HG03045 (cell line): Measurements from ENCODE around the gene ILF2.
"Not testable (repeated sequence)": the region's sequence is repeated elsewhere in the genome, so short reads cannot be mapped to it uniquely, and the experiment has no call there.

ENCODE experiments used
- ATAC-seq: cut with Tn5 transposase; IDR thresholded peaks from one replicate; pipeline ENCODE4 v1.9.1; 2021; ENCODE audit warnings: mild to moderate bottlenecking, moderate library complexity; ENCODE audit not compliant: unreplicated experiment

Gene ILF2

DNA sequence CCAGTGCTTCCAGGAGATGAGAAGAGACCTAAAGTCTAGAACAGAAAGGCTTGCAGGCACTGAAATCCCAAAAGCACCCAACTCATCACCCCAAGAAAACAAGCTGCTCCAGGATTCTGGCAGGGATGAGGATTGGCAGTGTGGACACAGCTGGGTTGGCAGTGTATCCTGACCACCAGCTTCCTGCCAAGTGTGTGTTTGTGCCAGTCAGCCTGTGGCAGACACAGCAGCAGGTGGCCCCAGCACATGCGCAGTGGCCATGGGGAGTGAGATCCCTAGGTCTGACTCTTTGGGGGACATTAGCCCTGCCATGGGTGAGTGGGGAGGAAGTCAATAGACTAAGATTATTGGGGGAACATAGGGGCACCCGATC, 20.9 kb downstream of the ILF2 start:
- ATAC-seq = no peak

GRCh38 chr1:153649137-153649862, 21.5 kb downstream of the ILF2 start:
- no peak for ATAC-seq

DNA sequence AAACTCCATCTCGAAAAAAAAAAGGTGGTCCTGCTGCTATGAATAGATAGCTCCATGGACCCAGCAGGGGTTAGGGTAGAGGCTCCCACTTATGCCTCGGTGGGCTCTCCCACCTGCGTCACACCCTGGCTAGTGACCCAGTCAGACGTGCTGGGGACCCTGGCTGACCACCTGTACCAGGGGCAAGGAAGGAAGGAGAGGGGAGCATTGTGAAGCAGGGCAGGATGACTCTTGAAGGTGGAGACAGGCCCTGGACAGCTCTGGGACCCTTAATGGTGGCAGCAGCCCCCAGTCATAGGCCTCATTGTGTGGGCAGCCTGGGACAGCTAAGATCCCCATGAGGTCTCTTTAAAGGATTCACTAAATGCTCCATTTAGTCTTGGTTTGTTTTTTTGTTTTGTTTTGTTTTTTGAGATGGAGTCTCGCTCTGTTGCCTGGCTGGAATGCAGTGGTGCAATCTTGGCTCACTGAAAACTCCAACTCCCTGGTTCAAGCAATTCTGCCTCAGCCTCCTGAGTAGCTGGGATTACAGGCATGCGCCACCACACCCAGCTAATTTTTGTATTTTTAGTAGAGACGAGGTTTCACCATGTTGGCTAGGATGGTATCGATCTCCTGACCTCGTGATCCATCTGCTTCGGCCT, 22.7 kb downstream of the ILF2 start:
- no peak for ATAC-seq

GRCh38 chr1:153647346-153647714, 23.5 kb downstream of the ILF2 start:
- ATAC-seq = no peak

- no peak for ATAC-seq
These were observed 24.0 kb downstream of the ILF2 start for GRCh38 chr1:153646672-153647345.

- ATAC-seq = no peak
These were observed 27.0 kb downstream of the ILF2 start for GRCh38 chr1:153643816-153644215.

DNA sequence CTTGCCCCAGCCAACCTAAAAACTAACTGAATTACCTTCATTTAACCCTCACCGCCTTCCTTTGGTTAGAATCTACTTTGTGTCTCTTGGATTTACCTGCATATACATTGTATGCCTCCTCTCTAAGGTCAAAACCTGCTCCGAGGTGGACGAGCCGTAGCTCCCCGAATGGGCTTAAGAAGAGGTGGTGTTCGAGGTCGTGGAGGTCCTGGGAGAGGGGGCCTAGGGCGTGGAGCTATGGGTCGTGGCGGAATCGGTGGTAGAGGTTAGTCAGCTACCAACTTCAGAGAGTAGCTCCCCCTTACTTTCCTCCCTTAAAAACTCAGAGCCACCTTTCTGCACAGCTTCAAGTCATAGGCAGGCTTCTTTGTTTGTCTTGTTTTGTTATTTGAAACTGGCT, 27.7 kb downstream of the ILF2 start:
- ATAC-seq = no peak

GRCh38 chr1:153642161-153642560, 28.6 kb downstream of the ILF2 start:
- ATAC-seq = no peak

DNA sequence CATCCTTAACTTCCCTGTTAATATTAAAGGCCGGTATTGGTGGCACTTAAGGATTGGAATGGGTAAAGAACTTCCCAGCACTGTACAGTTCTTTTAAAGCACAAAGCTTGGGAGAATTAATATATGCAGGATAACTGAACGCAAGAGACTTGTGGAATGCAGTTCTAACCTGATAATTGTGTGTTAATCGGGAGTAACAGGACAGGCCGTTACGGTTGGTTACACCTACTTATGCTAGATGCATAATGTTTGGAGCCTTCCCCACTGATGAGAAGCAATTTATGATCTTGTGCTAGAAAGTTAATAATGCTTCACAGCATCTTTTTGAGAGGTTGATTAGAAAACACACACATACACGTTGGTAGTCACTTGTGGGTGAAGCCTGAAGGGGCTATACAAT, 29.9 kb downstream of the ILF2 start:
- no peak for ATAC-seq

DNA sequence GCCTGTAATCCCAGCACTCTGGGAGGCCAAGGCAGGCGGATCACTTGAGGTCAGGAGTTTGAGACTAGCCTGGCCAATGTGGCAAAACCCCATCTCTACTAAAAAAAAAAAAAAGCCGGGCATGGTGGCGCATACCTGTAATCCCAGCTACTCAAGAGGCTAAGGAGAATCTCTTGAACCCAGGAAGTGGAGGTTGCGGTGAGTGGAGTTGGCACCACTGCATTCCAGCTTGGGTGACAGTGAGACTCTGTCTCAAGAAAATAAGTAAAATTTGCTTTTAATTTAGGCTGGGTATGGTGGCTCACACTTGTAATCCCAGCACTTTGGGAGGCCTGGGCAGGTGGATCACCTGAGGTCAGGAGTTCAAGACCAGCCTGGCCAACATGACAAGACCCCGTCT, 30.6 kb downstream of the ILF2 start:
- not testable (repeated sequence) for ATAC-seq

- no peak for ATAC-seq
These were observed 31.5 kb downstream of the ILF2 start for GRCh38 chr1:153639280-153639679.

GRCh38 chr1:153638261-153638660, 32.5 kb downstream of the ILF2 start:
- ATAC-seq = no peak

DNA sequence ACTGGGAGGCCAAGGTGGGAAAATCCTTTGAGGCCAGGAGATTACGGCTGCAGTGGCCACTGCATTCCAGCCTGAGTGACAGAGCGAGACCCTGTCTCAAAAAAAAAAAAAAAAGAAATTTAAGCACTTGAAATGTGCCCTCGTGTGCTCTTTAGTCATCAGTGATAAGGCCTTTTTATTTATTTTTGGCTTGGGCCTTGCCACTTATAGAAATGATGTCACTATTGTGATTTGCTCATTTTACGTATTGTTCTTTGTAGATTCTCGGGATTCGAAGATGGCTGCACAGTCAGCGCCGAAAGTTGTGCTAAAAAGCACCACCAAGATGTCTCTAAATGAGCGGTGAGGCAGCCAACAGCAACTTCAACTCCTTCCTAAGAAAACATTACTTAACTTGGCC, 34.5 kb downstream of the ILF2 start:
- ATAC-seq = no peak

DNA sequence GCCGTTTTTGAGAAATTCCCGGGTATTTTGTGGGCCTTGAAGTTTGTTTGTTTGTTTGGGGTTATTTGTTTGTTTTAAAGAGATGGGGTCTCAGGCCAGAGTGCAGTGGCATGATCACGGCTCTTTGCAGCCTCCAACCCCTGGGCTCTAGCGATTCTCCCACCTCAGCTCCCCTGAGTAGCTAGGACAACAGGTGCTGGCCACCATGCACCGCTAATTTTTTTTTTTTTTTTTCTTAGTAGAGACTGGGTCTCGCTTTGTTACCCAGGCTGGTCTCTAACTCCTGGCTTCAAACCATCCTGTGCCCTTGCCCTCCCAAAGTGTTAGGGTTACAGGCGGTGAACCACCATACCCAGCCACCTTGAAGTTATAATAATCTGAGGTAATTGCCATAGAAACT, 34.9 kb downstream of the ILF2 start:
- no peak for ATAC-seq

- ATAC-seq = peak; percentile 85
These were observed 36.8 kb downstream of the ILF2 start, which contains the start of gene CHTOP for GRCh38 chr1:153633754-153634665. Gene CHTOP, plus strand, starts transcription at chr1:153634066. Its CDS starts 2,523 bp downstream, at chr1:153636589.

DNA sequence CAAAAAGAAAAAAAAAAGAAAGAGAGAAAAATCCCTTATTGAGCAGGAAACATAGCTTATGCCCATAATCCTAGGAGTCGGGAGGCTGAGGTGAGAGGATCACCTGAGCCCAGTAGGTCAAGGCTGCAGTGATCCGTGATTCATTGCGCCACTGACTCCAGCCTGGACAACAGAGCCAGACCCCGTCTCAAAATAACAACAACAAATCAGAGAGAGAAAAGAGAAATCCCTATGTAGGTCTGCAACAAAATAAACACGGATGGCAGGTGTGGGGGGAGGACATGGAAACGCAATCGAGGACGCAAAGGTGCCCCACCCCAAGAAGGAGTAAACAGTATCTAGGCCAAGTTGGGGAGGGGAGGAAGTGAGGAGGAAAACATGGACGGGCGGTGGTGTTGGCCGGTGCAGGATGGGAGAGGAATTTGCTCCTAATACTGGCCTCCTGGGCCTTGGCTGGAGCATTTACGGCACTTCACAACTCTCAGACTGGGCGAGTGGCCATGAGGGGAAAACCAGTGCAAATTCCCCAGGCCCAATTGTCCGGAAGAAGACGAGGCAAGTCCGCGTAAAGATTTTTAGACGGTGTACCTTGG, 37.5 kb downstream of the ILF2 start:
- no peak for ATAC-seq

DNA sequence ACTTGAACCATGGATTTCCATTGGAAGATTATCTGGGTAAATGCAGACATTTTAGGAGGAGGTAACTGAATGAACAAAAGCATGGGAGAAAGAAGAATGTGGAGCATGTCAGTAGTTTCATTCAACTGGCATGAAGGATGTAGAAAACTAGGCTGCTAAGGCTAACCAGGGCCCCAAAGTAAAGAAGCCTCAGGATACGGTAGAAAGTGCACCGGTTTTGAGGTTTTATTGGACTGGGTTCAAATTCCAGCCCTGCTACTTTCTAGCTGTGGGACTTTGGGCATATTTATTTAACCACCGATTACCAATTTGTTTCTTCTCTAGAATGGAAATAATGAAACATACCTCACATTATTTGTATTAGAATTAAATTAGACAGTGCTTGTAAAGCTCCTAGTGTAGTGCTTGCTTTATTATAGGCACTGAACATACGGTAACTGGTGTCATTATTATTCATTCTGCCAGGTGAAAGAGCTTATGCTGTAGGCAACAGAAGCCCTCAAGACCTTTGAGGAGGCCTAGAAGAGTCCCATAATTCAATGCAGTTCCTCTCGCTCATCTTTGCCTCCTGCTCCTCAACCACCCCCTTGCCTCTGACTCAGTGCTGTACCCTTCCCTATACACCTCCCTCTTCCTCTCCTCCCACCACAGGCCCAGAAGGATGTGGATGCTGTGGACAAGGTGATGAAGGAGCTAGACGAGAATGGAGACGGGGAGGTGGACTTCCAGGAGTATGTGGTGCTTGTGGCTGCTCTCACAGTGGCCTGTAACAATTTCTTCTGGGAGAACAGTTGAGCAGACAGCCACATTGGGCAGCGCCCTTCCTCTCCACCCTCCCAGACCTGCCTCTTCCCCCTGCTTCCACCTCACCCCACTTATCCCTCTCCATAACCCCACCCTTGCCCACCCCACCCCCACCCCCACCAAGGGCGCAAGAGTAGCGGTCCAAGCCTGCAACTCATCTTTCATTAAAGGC, 39.5 kb downstream of the ILF2 start:
- ATAC-seq = no peak

GRCh38 chr1:153630384-153630783, 40.4 kb downstream of the ILF2 start:
- no peak for ATAC-seq

DNA sequence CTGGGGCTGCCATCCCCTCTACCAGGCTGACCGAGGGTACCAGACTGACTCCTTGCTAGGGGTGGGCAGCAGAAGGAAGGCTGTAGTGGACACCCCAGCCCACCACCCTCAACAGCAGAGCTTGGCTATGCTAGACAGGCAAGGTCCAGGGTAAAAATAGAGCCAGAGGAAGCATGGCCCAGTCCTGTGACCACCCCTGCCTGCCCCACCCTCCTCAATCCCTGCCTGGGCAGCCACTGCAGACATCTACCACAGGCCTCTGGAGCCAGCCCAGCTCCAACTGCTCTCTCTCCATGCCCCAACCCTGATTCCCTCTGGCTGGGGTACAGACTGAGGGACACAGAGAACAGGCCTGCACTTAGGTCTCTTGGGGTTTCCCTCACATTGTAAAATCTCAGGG, 40.8 kb downstream of the ILF2 start:
- no peak for ATAC-seq

DNA sequence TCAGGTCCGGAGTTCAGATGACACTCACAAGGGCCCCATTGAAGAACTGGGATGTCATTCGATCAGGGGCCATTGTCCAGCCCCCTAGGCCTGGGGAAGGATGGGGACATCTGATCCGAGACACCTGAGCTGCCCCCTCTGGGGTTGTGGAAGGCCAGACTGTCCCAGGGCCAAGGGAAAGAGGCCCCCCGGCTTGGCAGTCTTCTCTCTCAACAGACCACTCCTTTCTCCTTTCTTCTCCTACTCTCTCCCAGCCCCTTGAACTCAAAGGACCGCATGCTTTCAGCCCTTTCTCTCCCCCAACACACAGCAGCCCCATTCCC, 41.5 kb downstream of the ILF2 start:
- no peak for ATAC-seq
